WTC11 (cell line): ENCODE measurements around the gene SBNO1. TPM values are rescaled to one million over a fixed set of nuclear protein-coding genes. Genes with fewer than 3 reads are reported as not detected.

Experiments used
- ATAC-seq: fragments of 200-7000 bp; cut with Tn5 transposase; 2 replicates; pipeline ENCODE4 v1.10.0; 2021; ENCODE audit warnings: mild to moderate bottlenecking, moderate library complexity
- CTCF ChIA-PET: fragments of 300-600 bp; sonication (Branson Sonifier 250); formaldehyde crosslinking; loops from one replicate; lab custom pipeline; 2021; ENCODE audit warnings: antibody characterized with exemption; lab: Charles Lee
- POLR2A ChIA-PET: fragments of 350-600 bp; sonication (Branson Sonifier 250); formaldehyde crosslinking; loops from one replicate; lab custom pipeline; 2021; ENCODE audit warnings: antibody characterized with exemption; lab: Charles Lee
- DNase-seq: peaks from one replicate; pipeline ENCODE4 v3.0.0; 2021; ENCODE audit warnings: low spot score
- H3K27ac Mint-ChIP-seq: 2 replicates; pipeline ENCODE4 v1.8.0; 2021; ENCODE audit warnings: mixed read lengths
- H3K27me3 Mint-ChIP-seq: 2 replicates; pipeline ENCODE4 v1.8.0; 2021; ENCODE audit warnings: low read depth, mild to moderate bottlenecking, moderate library complexity, mixed read lengths
- H3K36me3 Mint-ChIP-seq: 2 replicates; pipeline ENCODE4 v1.8.0; 2021; ENCODE audit warnings: mixed read lengths
- H3K4me1 Mint-ChIP-seq: 2 replicates; pipeline ENCODE4 v1.8.0; 2022; ENCODE audit warnings: mixed read lengths
- H3K4me3 Mint-ChIP-seq: 2 replicates; pipeline ENCODE4 v1.8.0; 2021; ENCODE audit warnings: mild to moderate bottlenecking, moderate library complexity, mixed read lengths
- H3K9me3 Mint-ChIP-seq: 2 replicates; pipeline ENCODE4 v1.8.0; 2021; ENCODE audit warnings: mixed read lengths
- ATF2 ChIP-seq: sonication (generic); formaldehyde crosslinking; IDR thresholded peaks from 2 replicates; pipeline ENCODE4 v1.8.1; 2022; ENCODE audit warnings: low read depth, missing genetic modification reagents, borderline replicate concordance
- CTCF ChIP-seq: fragments of 200-600 bp; IDR thresholded peaks from 2 replicates; pipeline ENCODE4 v1.8.0; 2022; ENCODE audit warnings: antibody characterized with exemption
- E2F1 ChIP-seq: sonication (generic); formaldehyde crosslinking; IDR thresholded peaks from 2 replicates; pipeline ENCODE4 v1.8.0; 2022; ENCODE audit warnings: mild to moderate bottlenecking, missing genetic modification reagents
- FOXK1 ChIP-seq: sonication (generic); formaldehyde crosslinking; IDR thresholded peaks from 2 replicates; pipeline ENCODE4 v1.8.0; 2022; ENCODE audit warnings: mild to moderate bottlenecking, moderate library complexity, missing genetic modification reagents
- FOXP1 ChIP-seq: sonication (generic); formaldehyde crosslinking; IDR thresholded peaks from 2 replicates; pipeline ENCODE4 v1.8.0; 2022; ENCODE audit warnings: missing genetic modification reagents, mild to moderate bottlenecking, moderate library complexity, borderline replicate concordance
- GABPB1 ChIP-seq: sonication (generic); formaldehyde crosslinking; IDR thresholded peaks from 2 replicates; pipeline ENCODE4 v1.8.1; 2023; ENCODE audit warnings: mild to moderate bottlenecking, missing genetic modification reagents
- GTF2I ChIP-seq: fragments of 250-450 bp; sonication (Bioruptor Pico); conservative IDR thresholded peaks from 2 replicates; pipeline ENCODE4 v1.4.0; 2021; ENCODE audit warnings: mild to moderate bottlenecking
- HMGXB4 ChIP-seq: sonication (generic); formaldehyde crosslinking; IDR thresholded peaks from 2 replicates; pipeline ENCODE4 v1.8.1; 2023; ENCODE audit warnings: mild to moderate bottlenecking, moderate library complexity, missing genetic modification reagents
- OVOL2 ChIP-seq: fragments of 250-450 bp; sonication (Bioruptor Pico); IDR thresholded peaks from 2 replicates; pipeline ENCODE4 v1.9.0; 2021; ENCODE audit warnings: mild to moderate bottlenecking, borderline replicate concordance
- RORB ChIP-seq: fragments of 250-450 bp; sonication (Bioruptor Pico); IDR thresholded peaks from 2 replicates; pipeline ENCODE4 v1.9.0; 2021; ENCODE audit warnings: mild to moderate bottlenecking
- ZBTB43 ChIP-seq: sonication (generic); formaldehyde crosslinking; IDR thresholded peaks from 2 replicates; pipeline ENCODE4 v1.8.1; 2023; ENCODE audit warnings: mild to moderate bottlenecking, missing genetic modification reagents
- ZNF121 ChIP-seq: sonication (generic); formaldehyde crosslinking; IDR thresholded peaks from 2 replicates; pipeline ENCODE4 v1.8.0; 2023; ENCODE audit warnings: missing genetic modification reagents
- ZNF138 ChIP-seq: sonication (generic); formaldehyde crosslinking; conservative IDR thresholded peaks from 2 replicates; pipeline ENCODE4 v1.8.1; 2022; ENCODE audit warnings: mild to moderate bottlenecking, moderate library complexity, missing genetic modification reagents
- ZNF425 ChIP-seq: fragments of 250-450 bp; sonication (Bioruptor Pico); conservative IDR thresholded peaks from 2 replicates; pipeline ENCODE4 v1.9.0; 2021; ENCODE audit warnings: mild to moderate bottlenecking
- total RNA-seq: library from RNA; stranded (reverse); gene quantifications from 3 replicates; pipeline ENCODE4 v1.2.3, GENCODE V29; 2021

The SBNO1 gene
- total RNA-seq, 1 experiment from 2014 or later = 52.2 TPM

GRCh38 chr12:123398550-123399254 is 34.1 kb upstream of the SBNO1 start:
- H3K4me1 Mint-ChIP-seq = peaks cover 7% of the 10 kb centered on the region
- H3K36me3 Mint-ChIP-seq = peaks cover 46% of the 10 kb centered on the region
- H3K27ac Mint-ChIP-seq = no peak overlapping the region
- ChIA-PET CTCF (no interaction called here), POLR2A (no interaction called here)
- no peak overlapping the region for H3K4me3 Mint-ChIP-seq
- H3K9me3 Mint-ChIP-seq = no peaks in the 10 kb centered on the region
- ATAC-seq (no peak), DNase-seq (no peak)
- TF ChIP-seq HMGXB4 (CRISPR knock-in tag) (no peak), E2F1 (CRISPR knock-in tag) (no peak), GABPB1 (CRISPR knock-in tag) (no peak), FOXP1 (CRISPR knock-in tag) (no peak), ZNF138 (CRISPR knock-in tag) (no peak), OVOL2 (CRISPR knock-in tag) (no peak), FOXK1 (CRISPR knock-in tag) (no peak), ATF2 (CRISPR knock-in tag) (no peak)
- H3K27me3 Mint-ChIP-seq = peaks cover 56% of the 10 kb centered on the region

- Mint-ChIP-seq H3K4me3 (no peak overlapping the region), H3K9me3 (no peaks in the 10 kb centered on the region), H3K36me3 (peaks cover 44% of the 10 kb centered on the region), H3K27ac (no peak overlapping the region), H3K27me3 (peaks cover 50% of the 10 kb centered on the region), H3K4me1 (peaks cover 7% of the 10 kb centered on the region)
- CTCF ChIA-PET = no interaction called here
- POLR2A ChIA-PET = no interaction called here
- TF ChIP-seq E2F1 (CRISPR knock-in tag) (no peak), RORB (CRISPR knock-in tag) (no peak), GTF2I (CRISPR knock-in tag) (no peak), ZNF425 (CRISPR knock-in tag) (no peak), ZBTB43 (CRISPR knock-in tag) (no peak), CTCF (no peak), ZNF121 (CRISPR knock-in tag) (no peak)
- ATAC-seq (no peak), DNase-seq (no peak)
Observed at GRCh38 chr12:123398177-123398549, 33.5 kb upstream of the SBNO1 start.
